Muscle of arm (tissue), 12 donors: ENCODE measurements around the gene INSYN1. TPM values are rescaled to one million over a fixed set of nuclear protein-coding genes. Genes with fewer than 3 reads are reported as not detected.

Source experiments
- DNase-seq: peaks from one replicate; pipeline ENCODE4 v3.0.0-alpha.2; 2013
- polyA plus RNA-seq, 12 donors: library from polyadenylated mRNA; unstranded; fragments of 120-200 nt; gene quantifications; one replicate each; pipeline ENCODE4 v1.2.1, GENCODE V29; 2013; ENCODE audit not compliant: insufficient read length in 12 of 12

The INSYN1 gene
- polyA plus RNA-seq, 12 donors: 1.9 to 15.8 (median 4.4) TPM; not detected in 1

DNA sequence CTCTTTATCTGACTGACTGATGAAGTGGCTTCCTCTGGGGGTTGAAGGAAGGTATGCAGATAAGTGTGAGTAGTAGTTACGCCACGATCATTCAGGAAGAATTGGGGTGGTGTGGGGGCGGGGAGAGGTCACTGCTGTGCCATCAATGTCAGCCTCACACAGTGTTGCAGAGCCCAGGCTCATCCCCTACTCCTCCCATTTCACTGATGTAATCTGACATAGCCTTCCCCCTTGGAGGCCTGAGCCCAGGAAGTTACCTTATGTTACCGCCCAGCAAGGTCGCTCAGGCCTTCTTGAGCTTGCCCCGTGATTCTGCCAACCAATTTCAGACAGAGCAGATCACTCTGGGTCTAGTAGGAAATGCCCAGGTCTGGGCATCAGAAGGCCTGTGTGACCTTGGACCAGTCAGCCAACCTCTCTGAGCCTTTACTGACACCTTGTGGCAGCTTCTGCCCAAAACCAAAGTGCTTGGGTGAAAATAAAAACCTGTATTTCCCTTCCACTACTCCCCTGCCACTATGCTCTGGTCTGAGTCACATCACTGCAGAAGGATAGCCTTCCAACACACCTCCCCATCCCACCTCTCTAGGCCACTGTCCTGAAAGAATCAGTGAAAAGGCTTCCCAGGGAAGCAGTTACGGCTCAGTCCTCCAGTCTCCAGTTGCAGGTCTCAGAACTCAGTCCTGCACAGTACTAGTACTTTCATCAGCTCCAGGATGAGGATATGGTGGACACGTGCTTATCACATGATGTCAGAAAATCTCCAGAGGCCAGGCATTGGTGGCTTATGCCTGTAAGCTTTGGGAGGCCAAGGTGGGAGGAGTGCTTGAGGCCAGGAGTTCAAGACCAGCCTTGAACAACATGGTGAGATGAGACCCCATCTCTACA is 28.1 kb upstream of the INSYN1 start:
- DNase-seq: no peak

DNA sequence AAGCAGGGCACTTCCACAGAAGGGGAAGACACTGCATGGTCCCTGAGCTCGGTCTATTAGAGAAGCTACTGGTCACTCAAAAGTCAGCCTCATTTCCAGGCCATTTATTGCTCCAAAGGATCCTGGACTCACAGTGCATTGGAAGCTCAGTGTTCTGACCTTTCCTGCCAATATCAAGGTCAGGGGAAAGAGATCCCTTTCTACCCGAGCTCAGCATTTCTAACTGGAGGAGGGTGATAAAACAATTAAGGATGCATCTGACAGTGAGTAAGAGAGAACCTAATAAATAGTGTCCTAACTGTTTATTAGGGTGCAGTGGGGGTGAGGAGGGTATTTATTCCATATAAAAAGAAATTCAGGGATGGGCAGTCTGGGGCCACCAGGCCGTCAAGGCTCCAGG is 26.8 kb upstream of the INSYN1 start:
- no peak for DNase-seq

DNA sequence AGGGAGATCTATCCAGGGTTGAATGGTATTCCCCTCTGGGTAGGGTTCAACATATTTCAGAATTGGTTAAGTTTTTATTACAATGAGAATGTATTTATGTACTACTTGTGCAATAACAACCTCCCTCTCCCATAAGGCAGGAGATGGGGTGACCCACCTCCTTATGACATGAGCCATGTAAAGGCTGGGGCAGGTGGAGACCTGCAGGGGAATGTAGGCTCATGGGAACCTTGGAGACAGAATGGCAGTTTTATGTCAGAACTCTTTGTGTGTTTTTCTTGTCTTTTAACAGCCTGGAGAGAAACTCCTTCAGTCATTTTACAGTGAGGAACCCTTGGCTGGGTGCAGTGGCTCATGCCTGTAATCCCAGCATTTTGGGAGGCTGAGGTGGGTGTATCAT is 24.6 kb upstream of the INSYN1 start:
- no peak for DNase-seq

- no peak for DNase-seq
Observed at GRCh38 chr15:73773428-73773827, 20.3 kb upstream of the INSYN1 start.

- DNase-seq: no peak
Observed at GRCh38 chr15:73771385-73772045, 18.4 kb upstream of the INSYN1 start.

- no peak for DNase-seq
Observed at GRCh38 chr15:73770050-73770449, 16.9 kb upstream of the INSYN1 start.

DNA sequence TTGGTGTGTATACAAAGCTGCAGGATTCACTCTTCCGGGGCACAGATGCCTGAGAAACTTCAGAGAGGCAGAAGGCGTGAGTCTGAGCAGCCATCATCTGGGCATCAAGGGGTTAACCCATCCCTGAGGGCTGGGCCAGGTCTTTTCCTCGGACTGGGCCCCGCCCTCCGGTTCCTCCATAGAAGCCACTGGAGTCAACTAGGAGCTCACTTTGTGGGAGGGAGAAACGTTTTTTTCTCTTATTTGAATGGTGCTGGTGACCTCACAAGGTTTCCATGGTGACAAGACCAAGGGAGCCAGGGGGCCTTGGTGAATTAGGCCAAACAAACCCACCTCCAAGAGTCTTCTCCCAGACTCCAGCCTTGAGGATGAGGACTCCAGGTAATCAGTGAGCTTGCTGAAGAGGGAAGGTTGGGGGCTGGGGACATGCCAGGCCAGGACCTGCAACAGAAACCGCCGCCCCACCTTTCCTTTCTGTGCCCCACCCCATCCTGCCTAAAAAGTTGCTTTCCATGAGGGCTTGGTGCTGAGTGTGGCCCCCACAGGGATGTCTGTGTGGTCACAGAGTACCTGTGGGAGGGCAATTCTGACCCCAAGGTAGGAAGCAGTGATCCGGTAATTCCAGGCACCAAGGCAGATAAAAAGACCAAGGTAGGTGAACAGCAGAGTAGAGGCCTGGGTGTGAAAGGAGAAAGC is 14.8 kb upstream of the INSYN1 start:
- DNase-seq: no peak

DNA sequence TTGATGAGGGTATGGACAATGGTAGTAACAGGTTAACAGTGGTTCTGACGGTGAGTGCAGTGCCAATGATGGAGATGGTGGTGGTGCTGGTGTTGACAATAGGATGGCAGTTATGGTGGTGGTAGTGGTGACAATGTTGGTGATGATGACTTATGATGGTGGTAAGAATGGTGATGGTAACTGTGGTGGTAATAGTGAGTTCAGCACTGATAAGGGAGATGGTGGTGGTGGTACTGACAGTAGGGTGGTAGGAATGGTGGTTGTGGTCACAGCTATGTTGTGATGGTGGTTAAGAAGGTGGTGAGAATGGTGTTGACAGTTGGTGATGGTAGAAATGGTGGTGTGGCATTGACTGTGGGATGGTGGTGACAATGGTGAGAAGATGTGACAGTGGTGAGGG is 13.4 kb upstream of the INSYN1 start:
- no peak for DNase-seq

- no peak for DNase-seq
Observed at GRCh38 chr15:73765778-73766177, 12.6 kb upstream of the INSYN1 start.

DNA sequence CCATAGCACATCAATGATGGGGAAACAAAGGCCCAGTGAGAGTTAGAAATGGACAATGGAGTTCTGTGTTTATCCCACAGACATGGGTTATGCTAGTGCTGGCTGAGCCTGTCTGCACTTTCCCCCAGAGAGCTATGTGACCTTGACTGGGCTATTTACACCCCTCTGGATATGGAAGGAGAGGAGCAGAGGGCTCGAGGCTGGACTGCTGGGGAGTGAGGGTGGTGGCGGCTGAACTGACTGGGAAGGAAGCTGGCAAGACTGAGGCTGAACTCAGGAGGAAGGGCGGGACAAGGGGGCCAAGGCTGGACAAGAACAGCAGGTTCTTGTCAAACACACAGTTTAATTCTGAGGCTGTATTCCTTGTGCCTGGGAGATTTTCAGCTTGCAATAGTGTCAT is 10.8 kb upstream of the INSYN1 start:
- DNase-seq: no peak

DNA sequence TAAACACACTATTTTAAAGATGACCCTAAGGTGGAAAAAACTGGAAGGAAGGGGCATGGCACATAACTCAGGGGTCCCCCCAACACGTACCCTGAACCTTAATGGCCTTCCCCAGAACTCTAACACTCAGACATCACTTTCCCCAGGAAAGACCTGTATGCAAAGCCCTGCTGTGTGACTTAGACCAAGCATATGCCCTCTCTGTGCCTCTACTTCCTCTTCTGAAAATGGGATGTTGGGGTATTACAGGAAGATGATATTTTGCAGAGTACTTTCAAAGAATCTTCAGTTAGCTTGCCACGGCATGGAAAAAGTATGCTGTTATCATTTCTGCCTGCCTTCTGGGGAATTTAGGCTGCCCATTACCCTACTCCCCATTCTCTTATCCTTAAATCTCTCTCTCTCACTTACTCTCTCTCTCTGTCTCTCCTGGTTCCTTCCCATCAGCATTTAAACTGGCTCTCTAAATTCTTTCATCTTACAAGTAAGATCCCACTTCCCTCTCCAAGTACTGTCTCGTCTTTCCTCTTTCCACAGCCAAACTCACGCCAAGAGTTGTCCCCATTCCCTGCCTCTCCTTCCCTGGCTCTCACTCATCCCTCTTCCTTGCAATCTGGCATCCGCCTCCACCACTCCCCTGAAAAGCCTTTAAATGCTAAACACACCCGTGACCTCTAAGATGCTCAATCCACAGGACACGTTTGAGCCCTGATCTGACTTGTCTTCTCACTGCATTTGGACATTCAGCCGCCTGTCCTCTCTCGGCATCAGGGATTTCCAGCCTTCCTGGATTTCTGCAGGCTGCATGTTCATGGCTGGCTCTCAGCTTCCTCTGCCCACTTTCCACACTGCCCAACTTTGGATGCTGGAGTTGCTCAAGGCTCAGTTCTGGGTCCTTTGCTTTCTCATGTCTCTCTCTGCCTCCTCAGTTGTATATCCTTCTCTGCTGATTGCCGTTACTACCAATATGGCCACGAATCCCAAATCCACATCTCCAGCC is 7.5 kb upstream of the INSYN1 start:
- no peak for DNase-seq

DNA sequence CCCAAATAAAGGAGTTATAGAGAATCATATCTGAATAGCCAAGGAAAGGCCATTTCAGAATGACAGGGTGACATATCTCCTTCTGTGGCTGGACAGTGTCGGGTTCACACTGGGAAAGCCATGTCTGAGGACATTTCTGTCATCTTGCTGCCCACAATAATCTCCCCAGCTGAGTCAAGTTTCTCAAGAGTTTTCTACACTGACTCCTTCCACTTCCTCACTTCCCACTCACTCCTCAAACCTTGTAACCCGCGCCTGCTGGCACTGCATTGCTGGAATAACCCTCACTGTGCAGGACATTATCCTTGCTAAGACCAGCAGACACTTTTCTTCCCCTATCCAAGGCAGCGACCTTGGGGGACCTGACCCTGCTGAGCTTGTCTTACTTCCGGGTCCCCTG is 5.3 kb upstream of the INSYN1 start:
- DNase-seq: no peak

- DNase-seq: no peak
Observed at GRCh38 chr15:73757571-73757970, 4.4 kb upstream of the INSYN1 start.

DNA sequence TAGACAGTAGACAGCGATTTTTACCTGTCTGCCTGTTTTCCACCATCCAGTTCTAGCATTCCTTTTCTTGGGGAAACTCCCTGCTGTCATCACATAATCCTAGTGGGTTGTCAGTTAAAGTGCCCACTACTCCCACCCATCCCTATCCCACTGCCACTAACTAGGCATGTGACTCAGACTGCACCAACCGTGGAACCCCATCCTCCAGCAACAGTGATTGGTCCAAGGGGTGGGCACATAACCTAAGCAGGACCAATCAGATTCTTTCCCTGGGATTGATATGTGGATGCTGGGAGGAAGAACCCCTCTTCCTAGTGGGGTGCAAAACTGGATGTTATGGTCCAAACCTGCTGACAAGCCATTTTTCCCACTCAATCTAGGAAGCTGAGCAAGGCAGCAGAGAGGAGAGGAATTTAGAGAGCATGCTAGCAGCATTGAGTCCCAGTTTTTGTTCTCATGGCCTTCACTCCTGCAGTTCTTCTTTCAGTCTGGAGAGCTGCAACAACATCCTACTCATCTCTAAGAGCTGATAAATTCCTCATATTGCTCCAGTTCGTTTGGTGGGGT is 3.9 kb upstream of the INSYN1 start:
- DNase-seq: no peak

DNA sequence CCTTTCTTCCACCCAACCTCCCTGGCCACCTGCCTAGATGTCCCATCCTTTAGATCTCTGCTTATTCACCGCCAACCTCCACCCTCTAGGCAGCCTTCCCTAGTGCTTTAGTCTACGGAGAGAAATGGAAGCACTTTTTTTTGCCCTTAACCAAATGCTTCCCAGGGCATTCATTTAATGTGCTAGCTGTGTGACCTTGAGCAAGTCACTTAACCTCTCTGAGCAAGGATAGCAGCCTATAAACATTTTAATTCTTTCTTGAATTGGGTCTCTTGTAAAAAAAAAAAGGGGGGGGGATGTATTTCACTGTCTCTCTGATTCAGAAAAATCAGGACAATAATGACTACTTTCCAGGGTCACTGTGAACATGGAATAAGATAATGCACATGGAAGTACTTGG is 3.2 kb upstream of the INSYN1 start:
- no peak for DNase-seq

DNA sequence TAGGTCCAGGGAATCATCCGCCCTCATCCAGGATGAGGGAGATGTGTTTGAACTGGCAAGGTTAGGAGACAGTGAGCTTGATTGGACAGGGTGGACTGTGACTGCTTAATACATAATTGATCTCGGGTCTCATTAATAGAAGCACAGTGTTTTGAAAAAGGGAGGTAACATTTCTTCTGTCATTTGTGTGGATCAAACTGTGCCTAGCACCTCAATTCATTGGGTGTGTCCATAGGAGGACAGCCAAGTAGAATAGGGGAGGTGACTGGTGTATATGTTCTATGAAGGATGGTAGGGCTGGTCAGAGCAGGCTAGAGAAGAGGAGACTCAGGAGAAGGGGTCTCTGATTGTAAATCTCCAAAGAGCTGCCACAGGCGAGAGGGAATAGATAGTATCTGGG is 2.8 kb upstream of the INSYN1 start:
- no peak for DNase-seq

GRCh38 chr15:73755481-73755880 is 2.3 kb upstream of the INSYN1 start:
- DNase-seq: no peak

GRCh38 chr15:73754461-73754860 is 1.3 kb upstream of the INSYN1 start:
- DNase-seq: no peak

GRCh38 chr15:73752806-73753193 is 351 bp downstream of the INSYN1 start:
- DNase-seq: peak; percentile 21

DNA sequence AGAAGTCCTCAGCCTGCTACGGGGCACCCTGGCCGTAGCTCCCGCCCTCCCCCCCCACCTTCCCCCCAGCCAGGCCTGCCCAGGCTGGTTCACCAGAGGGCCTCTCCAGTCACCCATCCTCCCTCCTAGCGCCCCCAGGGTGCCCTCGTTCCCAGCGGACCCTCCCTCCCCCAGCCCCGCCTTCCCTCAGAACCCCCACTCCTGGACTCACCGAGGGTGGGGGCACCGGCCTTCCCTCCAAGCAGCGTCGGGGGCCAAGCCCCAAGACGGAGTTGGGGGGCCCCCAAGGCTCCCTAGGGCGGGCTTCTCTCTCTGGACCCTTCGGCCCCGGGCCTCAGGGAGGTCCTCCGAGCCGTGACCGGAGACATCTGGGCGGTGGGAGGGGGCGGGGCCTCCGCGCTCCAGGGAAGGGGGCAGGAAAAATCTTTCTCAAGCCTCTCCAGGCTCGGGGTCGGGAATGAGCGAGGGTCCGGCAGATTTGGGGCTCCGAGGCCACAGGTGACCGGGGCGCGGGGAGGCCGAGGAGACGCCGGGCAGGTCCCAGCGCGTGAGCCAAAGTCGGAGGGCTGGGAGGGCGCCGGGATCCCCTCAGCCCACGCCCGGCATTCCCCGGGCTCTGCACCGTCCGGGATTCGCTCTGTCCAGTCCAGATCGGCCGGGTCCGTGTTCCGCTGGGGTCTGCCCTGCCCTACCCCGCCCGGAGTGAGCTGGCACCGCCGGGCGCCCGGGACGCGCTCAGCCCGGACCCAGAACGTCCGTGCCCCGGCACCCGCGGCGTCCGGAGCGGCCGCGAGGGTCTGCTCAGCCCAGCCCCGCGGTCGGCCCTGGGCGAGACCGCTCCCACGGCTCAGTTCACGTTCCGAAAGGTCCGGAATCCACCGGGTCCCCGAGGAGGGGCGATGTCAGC is 999 bp downstream of the INSYN1 start:
- no peak for DNase-seq
